Thyroid gland (tissue), 4 donors: ENCODE results near the gene ING5. TPM values are rescaled to one million over a fixed set of nuclear protein-coding genes. Genes with fewer than 3 reads are reported as not detected.

Experiments used
- DNase-seq, 2 donors: peaks; one replicate each; pipeline ENCODE4 v3.0.0-alpha.2; 2019
- H3K27ac ChIP-seq, 3 donors: fragments of 200-600 bp; sonication (generic); 1 replicate in 2 of 3; 2 replicates in 1 of 3; pipeline ENCODE4 v1.5.1; 2016 to 2019; ENCODE audit warnings: mild to moderate bottlenecking in 1 of 3, moderate library complexity in 1 of 3
- H3K27me3 ChIP-seq: fragments of 200-600 bp; sonication (generic); one replicate; pipeline ENCODE4 v1.5.1; 2019
- H3K36me3 ChIP-seq, 2 donors: fragments of 200-600 bp; sonication (generic); one replicate each; pipeline ENCODE4 v1.5.1; 2016 to 2019
- H3K4me1 ChIP-seq, 2 donors: fragments of 200-600 bp; sonication (generic); one replicate each; pipeline ENCODE4 v1.5.1; 2017 to 2019
- H3K4me3 ChIP-seq, 3 donors: fragments of 200-600 bp; sonication (generic); replicated peaks in 1 of 3; 1 replicate in 2 of 3; 2 replicates in 1 of 3; pipeline ENCODE4 v1.5.1; 2016; ENCODE audit warnings: mild to moderate bottlenecking in 1 of 3
- H3K9me3 ChIP-seq: fragments of 200-600 bp; sonication (generic); one replicate; pipeline ENCODE4 v1.5.1; 2017
- POLR2A ChIP-seq, 2 donors: fragments of 450-650 bp; IDR thresholded peaks; one replicate each; pipeline ENCODE4 v1.6.1; 2017; ENCODE audit warnings: antibody characterized with exemption in 2 of 2, mild to moderate bottlenecking in 2 of 2, moderate library complexity in 1 of 2
- WGBS, 2 donors: methylation state at CpG; one replicate each; pipeline ENCODE4 v1.1.5; 2017; 5-methylcytosine and 5-hydroxymethylcytosine counted together
- intact Hi-C: fragments of 100-400 bp; cut with DNase I; formaldehyde crosslinking; loops from one replicate; pipeline ENCODE4 v1.15.1; 2023
- total RNA-seq, 4 donors: library from RNA; depleted of rRNA; stranded (reverse); fragments of >200 nt; gene quantifications; one replicate each; pipeline ENCODE4 v1.2.3, GENCODE V29; 2016
- TF ChIP-seq, protein P1 (sequence below), 6 experiments: fragments of 200-600 bp in 3 of 6; fragments of 450-650 bp in 3 of 6; sonication (generic) in 3 of 6; IDR thresholded peaks; one replicate each; pipeline ENCODE4 v1.5.1; 2016 to 2019; ENCODE audit warnings: antibody characterized with exemption in 6 of 6, mild to moderate bottlenecking in 2 of 6, inconsistent platforms in 1 of 6, moderate library complexity in 1 of 6

Gene ING5
- total RNA-seq, 4 donors from 2014 or later, result 42.2 to 76.3 (median 59.9) TPM

DNA sequence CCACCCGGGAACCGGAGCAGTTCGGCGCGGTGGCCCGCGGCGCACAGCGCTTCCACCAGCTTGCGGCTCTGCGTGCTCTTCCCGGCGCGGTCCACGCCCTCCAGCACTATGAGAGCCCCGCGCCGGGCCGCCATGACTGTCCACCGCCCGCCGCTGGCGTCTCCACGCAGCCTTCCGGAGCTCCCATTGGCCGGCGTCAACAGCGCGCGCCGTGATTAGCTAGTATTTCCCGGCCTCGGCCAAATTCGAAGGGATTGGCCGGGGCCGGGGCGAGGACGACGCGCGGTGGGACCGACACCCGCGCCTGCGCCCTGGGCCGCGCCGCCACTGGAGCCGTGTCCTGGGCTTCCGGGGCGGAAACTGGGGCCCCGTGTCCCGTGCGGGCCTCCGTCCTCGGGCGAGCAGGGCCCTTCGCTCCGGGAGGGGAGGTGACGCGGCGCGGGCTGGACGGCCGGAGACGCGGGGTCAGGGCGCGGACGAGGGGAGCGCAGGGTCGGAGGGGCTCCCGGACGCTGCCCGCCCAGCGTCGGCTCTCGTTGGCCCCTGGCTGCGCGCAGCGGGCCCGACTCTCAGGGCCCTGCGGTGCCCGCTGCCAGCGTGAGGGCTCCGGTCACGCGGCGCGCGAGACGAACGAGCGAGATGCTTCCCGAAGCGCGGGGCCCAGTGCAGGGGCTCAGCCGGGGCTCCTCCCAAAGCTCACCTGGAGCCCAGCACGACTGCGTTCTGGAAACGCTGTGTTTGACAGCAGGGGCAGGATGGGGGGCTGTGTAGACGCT, 15.0 kb upstream of the ING5 start, which contains the start of gene DTYMK:
DTYMK (minus strand) TSS at position 166 of the 776 bp plus-strand sequence; CDS start at position 134, 32 bp downstream.
- no peaks in the 10 kb centered on the region for H3K27me3 ChIP-seq
- H3K27ac ChIP-seq, result peak within 1 kb of the TSS; percentile 73 to 90 (median 89)
- H3K36me3 ChIP-seq, result peaks cover 0 to 5% of the 10 kb centered on the region in 2 donors
- DNase-seq, result peak; percentile 97
- intact Hi-C loops, result loop anchor here (5.0 kb wide), 1 partner anchor 190 kb away; no protein-coding TSS in a partner anchor
- peak; percentile 30 to 85 for TF ChIP-seq POLR2A (IDR thresholded peaks at IDR 0.05)
- TF ChIP-seq, protein P1, sequence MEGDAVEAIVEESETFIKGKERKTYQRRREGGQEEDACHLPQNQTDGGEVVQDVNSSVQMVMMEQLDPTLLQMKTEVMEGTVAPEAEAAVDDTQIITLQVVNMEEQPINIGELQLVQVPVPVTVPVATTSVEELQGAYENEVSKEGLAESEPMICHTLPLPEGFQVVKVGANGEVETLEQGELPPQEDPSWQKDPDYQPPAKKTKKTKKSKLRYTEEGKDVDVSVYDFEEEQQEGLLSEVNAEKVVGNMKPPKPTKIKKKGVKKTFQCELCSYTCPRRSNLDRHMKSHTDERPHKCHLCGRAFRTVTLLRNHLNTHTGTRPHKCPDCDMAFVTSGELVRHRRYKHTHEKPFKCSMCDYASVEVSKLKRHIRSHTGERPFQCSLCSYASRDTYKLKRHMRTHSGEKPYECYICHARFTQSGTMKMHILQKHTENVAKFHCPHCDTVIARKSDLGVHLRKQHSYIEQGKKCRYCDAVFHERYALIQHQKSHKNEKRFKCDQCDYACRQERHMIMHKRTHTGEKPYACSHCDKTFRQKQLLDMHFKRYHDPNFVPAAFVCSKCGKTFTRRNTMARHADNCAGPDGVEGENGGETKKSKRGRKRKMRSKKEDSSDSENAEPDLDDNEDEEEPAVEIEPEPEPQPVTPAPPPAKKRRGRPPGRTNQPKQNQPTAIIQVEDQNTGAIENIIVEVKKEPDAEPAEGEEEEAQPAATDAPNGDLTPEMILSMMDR (IDR thresholded peaks at IDR 0.05), result peak in 1 of 6 experiments; percentile 8
- WGBS, 2 donors, result 1% methylated on average over 23 of the region's 102 CpGs; no CpG with 5 or more reads in 1 of the 2 donors
- peaks cover 16 to 23% of the 10 kb centered on the region in 2 donors for H3K4me1 ChIP-seq
- H3K9me3 ChIP-seq, result no peaks in the 10 kb centered on the region
- H3K4me3 ChIP-seq, result peak within 1 kb of the TSS; percentile 39 to 87 (median 44)

GRCh38 chr2:241689306-241689705, 12.5 kb upstream of the ING5 start:
- intact Hi-C loops, result loop anchor here (5.0 kb wide), 1 partner anchor 188 kb away; no protein-coding TSS in a partner anchor
- Histone ChIP-seq H3K9me3 (no peaks in the 10 kb centered on the region), H3K4me1 (peaks cover 16 to 23% of the 10 kb centered on the region in 2 donors), H3K36me3 (peaks cover 2 to 5% of the 10 kb centered on the region in 2 donors), H3K27me3 (no peaks in the 10 kb centered on the region), H3K4me3 (no peak overlapping the region), H3K27ac (no peak overlapping the region)
- DNase-seq, result no peak
- WGBS, 2 donors, result 93% methylated on average over 10 of the region's 10 CpGs
- no peak for TF ChIP-seq POLR2A (IDR thresholded peaks at IDR 0.05)
- TF ChIP-seq, protein P1 (IDR thresholded peaks at IDR 0.05), result no peak

DNA sequence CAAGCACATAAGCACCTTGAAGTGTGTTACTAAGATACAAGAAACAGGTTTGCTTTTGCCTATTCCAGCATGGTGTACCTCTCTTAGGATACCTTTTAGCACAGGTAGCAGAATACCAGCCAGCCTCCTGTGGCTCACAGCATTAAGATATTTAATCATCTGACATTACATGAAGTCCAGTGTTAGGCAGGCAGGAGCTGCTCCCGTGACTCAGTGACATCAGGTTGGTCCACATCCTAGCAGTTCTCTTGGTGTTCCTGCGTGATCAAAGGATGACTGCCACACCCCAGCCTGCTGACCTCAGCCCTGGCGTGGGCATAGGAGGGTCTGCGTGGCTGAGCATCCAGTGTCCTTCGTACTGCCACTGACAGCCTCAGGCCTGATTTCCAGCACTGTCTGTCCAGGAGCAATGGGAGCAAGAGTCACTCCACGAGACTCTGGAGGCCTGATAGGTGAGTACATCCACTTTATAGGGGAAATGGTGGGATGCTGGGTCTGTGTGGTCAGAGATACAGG, 11.6 kb upstream of the ING5 start:
- TF ChIP-seq POLR2A (IDR thresholded peaks at IDR 0.05), result no peak
- TF ChIP-seq, protein P1 (IDR thresholded peaks at IDR 0.05), result no peak
- intact Hi-C loops, result loop anchor here (10.0 kb wide), 1 partner anchor 185 kb away; the partner anchor contains the start of gene STK25

GRCh38 chr2:241692448-241692847, 9.4 kb upstream of the ING5 start:
- intact Hi-C loops, result loop anchor here (10.0 kb wide), 1 partner anchor 188 kb away; the partner anchor contains the start of gene STK25
- H3K4me1 ChIP-seq, result peaks cover 12 to 15% of the 10 kb centered on the region in 2 donors
- no peak overlapping the region for H3K27ac ChIP-seq
- no peak overlapping the region for H3K4me3 ChIP-seq
- no peak for DNase-seq
- H3K36me3 ChIP-seq, result peaks cover 2 to 5% of the 10 kb centered on the region in 2 donors
- whole genome bisulfite sequencing, 2 donors, result 86 to 94% methylated on average over 6 of the region's 6 CpGs
- H3K9me3 ChIP-seq, result no peaks in the 10 kb centered on the region
- TF ChIP-seq, protein P1 (IDR thresholded peaks at IDR 0.05), result no peak
- TF ChIP-seq POLR2A (IDR thresholded peaks at IDR 0.05), result no peak
- no peaks in the 10 kb centered on the region for H3K27me3 ChIP-seq

More for the DNA sequence above, 11.6 kb upstream of the ING5 start:
- no peak overlapping the region for H3K4me3 ChIP-seq
- H3K27me3 ChIP-seq, result no peaks in the 10 kb centered on the region
- H3K27ac ChIP-seq, result no peak overlapping the region
- DNase-seq, result no peak
- H3K9me3 ChIP-seq, result no peaks in the 10 kb centered on the region
- peaks cover 2 to 5% of the 10 kb centered on the region in 2 donors for H3K36me3 ChIP-seq
- 87 to 96% methylated on average over 6 of the region's 6 CpGs for WGBS, 2 donors
- peaks cover 16 to 23% of the 10 kb centered on the region in 2 donors for H3K4me1 ChIP-seq
